Mesendoderm (in vitro differentiated cells): ENCODE measurements around the gene LYRM2.

Source experiments
- DNase-seq: peaks from one replicate; pipeline ENCODE4 v3.0.0; 2013
- H2AK5ac ChIP-seq: 2 replicates; pipeline ENCODE4 v1.6.1; 2013; ENCODE audit warnings: low read length, inconsistent platforms
- H2BK120ac ChIP-seq: 2 replicates; pipeline ENCODE4 v1.6.1; 2013; ENCODE audit warnings: low read depth, mild to moderate bottlenecking, low read length, moderate library complexity, mixed read lengths
- H2BK15ac ChIP-seq: replicated peaks from 2 replicates; pipeline ENCODE4 v1.6.1; 2013; ENCODE audit warnings: low read depth, mild to moderate bottlenecking, moderate library complexity
- H2BK5ac ChIP-seq: 2 replicates; pipeline ENCODE4 v1.6.1; 2013; ENCODE audit warnings: low read length, inconsistent platforms
- H3K18ac ChIP-seq: 2 replicates; pipeline ENCODE4 v1.6.1; 2013; ENCODE audit warnings: mild to moderate bottlenecking, low read length, mixed read lengths
- H3K23ac ChIP-seq: one replicate; pipeline ENCODE4 v1.6.1; 2013; ENCODE audit warnings: low read length
- H3K27ac ChIP-seq: 2 replicates; pipeline ENCODE4 v1.5.1; 2013; ENCODE audit warnings: low read depth, mild to moderate bottlenecking, inconsistent platforms, low read length, moderate library complexity
- H3K27me3 ChIP-seq: 2 replicates; pipeline ENCODE4 v1.6.1; 2013; ENCODE audit warnings: low read length, control low read depth, mild to moderate bottlenecking, inconsistent platforms; ENCODE audit not compliant: insufficient read depth, poor library complexity
- H3K36me3 ChIP-seq: 2 replicates; pipeline ENCODE4 v1.6.1; 2013; ENCODE audit warnings: low read length, inconsistent platforms; ENCODE audit not compliant: control insufficient read depth, insufficient read depth
- H3K4ac ChIP-seq: one replicate; pipeline ENCODE4 v1.6.1; 2013; ENCODE audit warnings: low read depth, mild to moderate bottlenecking, low read length, moderate library complexity
- H3K4me1 ChIP-seq: 2 replicates; pipeline ENCODE4 v1.6.1; 2013; ENCODE audit warnings: low read depth, low read length, inconsistent platforms; ENCODE audit not compliant: control insufficient read depth
- H3K4me2 ChIP-seq: 2 replicates; pipeline ENCODE4 v1.6.1; 2013; ENCODE audit warnings: low read length
- H3K4me3 ChIP-seq: 2 replicates; pipeline ENCODE4 v1.5.1; 2013; ENCODE audit warnings: mild to moderate bottlenecking, low read length
- H3K56ac ChIP-seq: one replicate; pipeline ENCODE4 v1.6.1; 2013; ENCODE audit warnings: low read length
- H3K79me1 ChIP-seq: 2 replicates; pipeline ENCODE4 v1.6.1; 2013; ENCODE audit warnings: low read length, inconsistent platforms
- H3K79me2 ChIP-seq: 2 replicates; pipeline ENCODE4 v1.6.1; 2013; ENCODE audit warnings: mild to moderate bottlenecking, low read length; ENCODE audit not compliant: control insufficient read depth, insufficient read depth
- H3K9ac ChIP-seq: 2 replicates; pipeline ENCODE4 v1.6.1; 2013; ENCODE audit warnings: low read length, inconsistent platforms
- H4K5ac ChIP-seq: one replicate; pipeline ENCODE4 v1.6.1; 2013; ENCODE audit warnings: low read length
- H4K8ac ChIP-seq: one replicate; pipeline ENCODE4 v1.6.1; 2013; ENCODE audit warnings: low read depth, mild to moderate bottlenecking, control low read depth, low read length, moderate library complexity
- WGBS: extraction: QIAGEN DNeasy Blood & Tissue Kit; methylation state at CpG from one replicate; pipeline ENCODE4 v1.1.7; 2013; ENCODE audit warnings: low lambda C conversion rate, missing lambda C conversion rate; ENCODE audit not compliant: insufficient coverage; ENCODE audit errors: extremely low coverage; 5-methylcytosine and 5-hydroxymethylcytosine counted together

Gene LYRM2

GRCh38 chr6:89583559-89583958, 55.0 kb downstream of the LYRM2 start:
- no peak overlapping the region for H4K5ac ChIP-seq
- peak overlapping the region; percentile 5 for H2BK120ac ChIP-seq
- H3K23ac ChIP-seq = no peak overlapping the region
- H2AK5ac ChIP-seq = no peak overlapping the region
- no peak overlapping the region for H3K4me3 ChIP-seq
- H2BK15ac ChIP-seq = no peak overlapping the region
- no CpG with 5 or more reads among the region's 2 CpGs for WGBS
- peak; percentile 39 for DNase-seq
- H3K27ac ChIP-seq = no peak overlapping the region
- H3K4ac ChIP-seq = no peak overlapping the region
- no peaks in the 10 kb centered on the region for H3K27me3 ChIP-seq
- peaks cover 21% of the 10 kb centered on the region for H3K4me1 ChIP-seq
- H4K8ac ChIP-seq = no peak overlapping the region
- H2BK5ac ChIP-seq = no peak overlapping the region
- no peak overlapping the region for H3K9ac ChIP-seq
- no peak overlapping the region for H3K4me2 ChIP-seq
- H3K36me3 ChIP-seq = no peaks in the 10 kb centered on the region
- H3K56ac ChIP-seq = no peak overlapping the region
- H3K79me2 ChIP-seq = no peaks in the 10 kb centered on the region
- peaks cover 2% of the 10 kb centered on the region for H3K79me1 ChIP-seq
- H3K18ac ChIP-seq = peak overlapping the region; percentile 85

GRCh38 chr6:89582669-89583325, 55.8 kb downstream of the LYRM2 start:
- DNase-seq = peak; percentile 46
- peak overlapping the region; percentile 54 for H2BK5ac ChIP-seq
- H3K18ac ChIP-seq = no peak overlapping the region
- H3K4me2 ChIP-seq = no peak overlapping the region
- WGBS = no CpG with 5 or more reads among the region's 4 CpGs
- no peaks in the 10 kb centered on the region for H3K36me3 ChIP-seq
- H3K56ac ChIP-seq = peak overlapping the region; percentile 34
- H2BK15ac ChIP-seq = no peak overlapping the region
- peak overlapping the region; percentile 16 for H2BK120ac ChIP-seq
- H3K79me2 ChIP-seq = no peaks in the 10 kb centered on the region
- no peak overlapping the region for H3K23ac ChIP-seq
- peak overlapping the region; percentile 8 for H2AK5ac ChIP-seq
- H3K4me3 ChIP-seq = no peak overlapping the region
- peaks cover 2% of the 10 kb centered on the region for H3K79me1 ChIP-seq
- no peak overlapping the region for H3K9ac ChIP-seq
- H3K4ac ChIP-seq = no peak overlapping the region
- H4K5ac ChIP-seq = no peak overlapping the region
- H4K8ac ChIP-seq = no peak overlapping the region
- H3K4me1 ChIP-seq = peaks cover 17% of the 10 kb centered on the region
- H3K27ac ChIP-seq = peak overlapping the region; percentile 26
- no peaks in the 10 kb centered on the region for H3K27me3 ChIP-seq

GRCh38 chr6:89581689-89582088, 56.9 kb downstream of the LYRM2 start:
- peaks cover 17% of the 10 kb centered on the region for H3K4me1 ChIP-seq
- no peak overlapping the region for H3K56ac ChIP-seq
- no peak overlapping the region for H2BK120ac ChIP-seq
- H3K36me3 ChIP-seq = no peaks in the 10 kb centered on the region
- H3K18ac ChIP-seq = no peak overlapping the region
- H3K79me1 ChIP-seq = peaks cover 2% of the 10 kb centered on the region
- H3K27me3 ChIP-seq = no peaks in the 10 kb centered on the region
- H3K4ac ChIP-seq = no peak overlapping the region
- DNase-seq = no peak
- H3K79me2 ChIP-seq = no peaks in the 10 kb centered on the region
- no peak overlapping the region for H3K9ac ChIP-seq
- no CpG with 5 or more reads among the region's 4 CpGs for WGBS
- no peak overlapping the region for H2BK5ac ChIP-seq
- no peak overlapping the region for H4K8ac ChIP-seq
- H3K4me2 ChIP-seq = no peak overlapping the region
- H3K4me3 ChIP-seq = no peak overlapping the region
- no peak overlapping the region for H3K23ac ChIP-seq
- H2BK15ac ChIP-seq = no peak overlapping the region
- H3K27ac ChIP-seq = no peak overlapping the region
- H4K5ac ChIP-seq = no peak overlapping the region
- no peak overlapping the region for H2AK5ac ChIP-seq

GRCh38 chr6:89580997-89581666, 57.4 kb downstream of the LYRM2 start:
- DNase-seq = no peak
- Histone ChIP-seq H3K27ac (no peak overlapping the region), H2AK5ac (no peak overlapping the region)

GRCh38 chr6:89575562-89575960, 63.0 kb downstream of the LYRM2 start:
- no peak overlapping the region for H3K4me2 ChIP-seq
- H4K5ac ChIP-seq = no peak overlapping the region
- H3K79me2 ChIP-seq = no peaks in the 10 kb centered on the region
- H3K27ac ChIP-seq = no peak overlapping the region
- no peak overlapping the region for H3K23ac ChIP-seq
- peaks cover 3% of the 10 kb centered on the region for H3K4me1 ChIP-seq
- H3K36me3 ChIP-seq = no peaks in the 10 kb centered on the region
- no peak overlapping the region for H2BK120ac ChIP-seq
- no peak overlapping the region for H3K9ac ChIP-seq
- H3K18ac ChIP-seq = no peak overlapping the region
- H3K4me3 ChIP-seq = no peak overlapping the region
- no peak for DNase-seq
- no peaks in the 10 kb centered on the region for H3K27me3 ChIP-seq
- no peak overlapping the region for H3K4ac ChIP-seq
- H2AK5ac ChIP-seq = no peak overlapping the region
- H4K8ac ChIP-seq = no peak overlapping the region
- no CpG with 5 or more reads among the region's 2 CpGs for WGBS
- peaks cover 2% of the 10 kb centered on the region for H3K79me1 ChIP-seq
- no peak overlapping the region for H2BK5ac ChIP-seq
- no peak overlapping the region for H3K56ac ChIP-seq
- no peak overlapping the region for H2BK15ac ChIP-seq

More at GRCh38 chr6:89580997-89581666, 57.4 kb downstream of the LYRM2 start:
- no peak overlapping the region for H2BK15ac ChIP-seq
- H3K4me2 ChIP-seq = no peak overlapping the region
- no peak overlapping the region for H3K56ac ChIP-seq
- no peaks in the 10 kb centered on the region for H3K79me2 ChIP-seq
- no peak overlapping the region for H3K9ac ChIP-seq
- H4K5ac ChIP-seq = no peak overlapping the region
- H2BK120ac ChIP-seq = no peak overlapping the region
- no peak overlapping the region for H3K4ac ChIP-seq
- H4K8ac ChIP-seq = no peak overlapping the region
- no peak overlapping the region for H3K4me3 ChIP-seq
- no peak overlapping the region for H3K23ac ChIP-seq
- no peak overlapping the region for H3K18ac ChIP-seq
- peaks cover 17% of the 10 kb centered on the region for H3K4me1 ChIP-seq
- no peaks in the 10 kb centered on the region for H3K36me3 ChIP-seq
- no peak overlapping the region for H2BK5ac ChIP-seq
- WGBS = no CpG with 5 or more reads among the region's 3 CpGs
- peaks cover 2% of the 10 kb centered on the region for H3K79me1 ChIP-seq
- H3K27me3 ChIP-seq = no peaks in the 10 kb centered on the region
